Endothelial cell of umbilical vein (primary cell): ENCODE measurements around the gene ELOVL6. TPM values are rescaled to one million over a fixed set of nuclear protein-coding genes. Genes with fewer than 3 reads are reported as not detected.

Source experiments
- BruUV-seq: library from RNA; stranded (reverse); fragments of 400-500 nt; replicated peaks from 2 replicates; lab custom pipeline; 2021; lab: Mats Ljungman, UMichigan
- CTCF ChIA-PET: fragments of 300-600, 350-600 bp; sonication (Branson Sonifier 250); formaldehyde crosslinking; loops from one replicate; lab custom pipeline; 2021; ENCODE audit warnings: antibody characterized with exemption, inconsistent platforms; lab: Charles Lee
- POLR2A ChIA-PET: fragments of 300-600, 350-600 bp; sonication (Branson Sonifier 250); formaldehyde crosslinking; loops from one replicate; lab custom pipeline; 2021; ENCODE audit warnings: antibody characterized with exemption, inconsistent platforms; lab: Charles Lee
- DNase-seq: peaks from one replicate; pipeline ENCODE4 v3.0.0-alpha.2; 2011; ENCODE audit warnings: low read depth, low spot score
- FAIRE-seq: peaks from 2 replicates; lab custom pipeline; 2011; peaks lifted over from hg19 to GRCh38; lab: Jason Lieb, UNC
- H2AFZ ChIP-seq: 2 replicates; pipeline ENCODE4 v1.6.0; 2012; ENCODE audit warnings: low read depth, low read length, control low read depth, inconsistent platforms
- H3K27ac ChIP-seq: 2 replicates; pipeline ENCODE4 v1.5.1; 2011; ENCODE audit warnings: low read depth, mild to moderate bottlenecking, control low read depth, low read length, moderate library complexity; ENCODE audit not compliant: insufficient read depth
- H3K27me3 ChIP-seq, 2 experiments: 2 replicates each; pipeline versions ENCODE4 v1.6.0 to v1.6.1; 2011; ENCODE audit warnings: low read length in 2 of 2, mixed read lengths in 1 of 2; ENCODE audit not compliant: control insufficient read depth in 2 of 2, insufficient read depth in 2 of 2
- H3K36me3 ChIP-seq, 2 experiments: 2 replicates in 1 of 2; 3 replicates in 1 of 2; pipeline ENCODE4 v1.5.1; 2011; ENCODE audit warnings: low read length in 2 of 2, mild to moderate bottlenecking in 1 of 2, moderate library complexity in 1 of 2; ENCODE audit not compliant: control insufficient read depth in 2 of 2, insufficient read depth in 2 of 2; ENCODE audit errors: extremely low read depth in 1 of 2
- H3K4me1 ChIP-seq: 3 replicates; pipeline ENCODE4 v1.5.1; 2011; ENCODE audit warnings: mild to moderate bottlenecking, low read length; ENCODE audit not compliant: control insufficient read depth, insufficient read depth; ENCODE audit errors: extremely low read depth
- H3K4me2 ChIP-seq: 2 replicates; pipeline ENCODE4 v1.6.1; 2011; ENCODE audit warnings: low read length, control low read depth, mixed read lengths; ENCODE audit not compliant: insufficient read depth
- H3K4me3 ChIP-seq, 3 experiments: fragments of 200-600 bp in 1 of 3; sonication (generic), shearing (Covaris generic) in 1 of 3; replicated peaks in 1 of 3; 2 replicates each; pipeline ENCODE4 v1.5.1; 2011 to 2016; ENCODE audit warnings: control low read depth in 3 of 3, low read length in 3 of 3, mild to moderate bottlenecking in 2 of 3, inconsistent platforms in 1 of 3, low read depth in 1 of 3, moderate library complexity in 1 of 3; ENCODE audit not compliant: insufficient read depth in 1 of 3
- H3K79me2 ChIP-seq: 2 replicates; pipeline ENCODE4 v1.6.0; 2012; ENCODE audit warnings: low read length, inconsistent platforms; ENCODE audit not compliant: control insufficient read depth, insufficient read depth
- H3K9ac ChIP-seq: replicated peaks from 2 replicates; pipeline ENCODE3; 2011; ENCODE audit warnings: low read length, control low read depth; ENCODE audit not compliant: insufficient read depth; ENCODE audit errors: extremely low read depth
- H3K9me1 ChIP-seq: replicated peaks from 3 replicates; pipeline ENCODE4 v1.6.0; 2011; ENCODE audit warnings: mild to moderate bottlenecking, low read length; ENCODE audit not compliant: control insufficient read depth, insufficient read depth; ENCODE audit errors: extremely low read depth
- H3K9me3 ChIP-seq: replicated peaks from 2 replicates; pipeline ENCODE4 v1.5.1; 2012; ENCODE audit warnings: low read length, inconsistent platforms; ENCODE audit not compliant: control insufficient read depth, insufficient read depth
- H4K20me1 ChIP-seq: replicated peaks from 2 replicates; pipeline ENCODE3; 2011; ENCODE audit warnings: mild to moderate bottlenecking, low read length; ENCODE audit not compliant: control insufficient read depth, insufficient read depth; ENCODE audit errors: extremely low read depth
- EZH2 ChIP-seq: IDR thresholded peaks from 2 replicates; pipeline ENCODE4 v1.6.1; 2012; ENCODE audit warnings: borderline replicate concordance, low read depth, mild to moderate bottlenecking, moderate library complexity, low read length, inconsistent platforms; ENCODE audit not compliant: severe bottlenecking
- FOS ChIP-seq: IDR thresholded peaks from 2 replicates; pipeline ENCODE4 v1.6.1; 2011; ENCODE audit warnings: mild to moderate bottlenecking, low read length, moderate library complexity, borderline replicate concordance; ENCODE audit not compliant: insufficient read depth
- JUN ChIP-seq: IDR thresholded peaks from 2 replicates; pipeline ENCODE4 v1.6.1; 2011; ENCODE audit warnings: borderline replicate concordance, low read depth; ENCODE audit not compliant: insufficient read length, insufficient read depth
- MYC ChIP-seq: IDR thresholded peaks from one replicate; pipeline ENCODE4 v1.6.1; 2011; ENCODE audit warnings: mild to moderate bottlenecking, low read depth, low read length
- POLR2A ChIP-seq: IDR thresholded peaks from 2 replicates; pipeline ENCODE4 v1.6.1; 2012; ENCODE audit warnings: low read depth, mild to moderate bottlenecking, control low read depth, low read length
- dilution Hi-C: fragments of 300-500 bp; cut with MboI; formaldehyde crosslinking; loops from one replicate; pipeline ENCODE4 v1.15.0; 2019; ENCODE audit warnings: low sequenced_read_pairs; ENCODE audit not compliant: extremely low pct_ligation_motif_present
- intact Hi-C: fragments of 100-400 bp; cut with micrococcal nuclease; formaldehyde crosslinking; loops from one replicate; pipeline ENCODE4 v1.10.0; 2022
- polyA plus RNA-seq, 4 experiments: library from polyadenylated mRNA; depleted of rRNA in 3 of 4; stranded (reverse) in 3 of 4; unstranded in 1 of 4; fragments of >200 nt; gene quantifications; 2 replicates each; pipeline versions ENCODE4 v1.2.1 to v1.2.3, GENCODE V29; 2011 to 2012; ENCODE audit warnings: missing spikeins in 1 of 4
- total RNA-seq: library from RNA; stranded (reverse); gene quantifications from 2 replicates; pipeline ENCODE4 v1.2.3, GENCODE V29; 2021

Gene ELOVL6
- total and polyA plus RNA-seq, 2 donors (not counting 3 experiments of a cell fraction or from before 2014, with no cell fraction given): 6.4 to 26.1 TPM

- no peak overlapping the region for H3K4me3 ChIP-seq
- no peak overlapping the region for H3K9ac ChIP-seq
- no peak overlapping the region for H3K4me2 ChIP-seq
- peaks cover 0 to 6% of the 10 kb centered on the region in 2 experiments for H3K27me3 ChIP-seq
- H4K20me1 ChIP-seq: no peaks in the 10 kb centered on the region
- DNase-seq: no peak
- H2AFZ ChIP-seq: no peak overlapping the region
- dilution Hi-C loops: no loop called here
- no peaks in the 10 kb centered on the region for H3K79me2 ChIP-seq
- no peaks in the 10 kb centered on the region for H3K36me3 ChIP-seq
- ChIA-PET CTCF (interaction anchor here (1.1 to 19.1 kb wide), 6 partner anchors 9 to 578 kb away, joined by 3 to 527 read pairs (median 5); no protein-coding TSS in a partner anchor), POLR2A (no interaction called here)
- no peaks in the 10 kb centered on the region for H3K9me1 ChIP-seq
- BruUV-seq: no TSS peak
- no peaks in the 10 kb centered on the region for H3K9me3 ChIP-seq
- no peak for TF ChIP-seq EZH2
- TF ChIP-seq JUN: no peak
- TF ChIP-seq MYC: no peak
- TF ChIP-seq FOS: no peak
- no peak for TF ChIP-seq POLR2A
- intact Hi-C loops: loop anchor here (5.0 kb wide), 1 partner anchor 189 kb away; the partner anchor contains the start of gene ELOVL6
- FAIRE-seq: no peak
- no peaks in the 10 kb centered on the region for H3K4me1 ChIP-seq
- H3K27ac ChIP-seq: no peak overlapping the region
These were observed 189.9 kb downstream of the ELOVL6 start for GRCh38 chr4:110008540-110008939.

- ChIA-PET CTCF (interaction anchor here (1.2 to 19.1 kb wide), 6 partner anchors 191 to 579 kb away, joined by 5 to 527 read pairs (median 5); partner anchors contain the start of gene ELOVL6), POLR2A (no interaction called here)
- Histone ChIP-seq H3K9ac (no peak overlapping the region), H3K27ac (no peak overlapping the region), H3K27me3 (peaks cover 0 to 6% of the 10 kb centered on the region in 2 experiments), H3K4me1 (no peaks in the 10 kb centered on the region), H3K4me3 (no peak overlapping the region), H3K4me2 (no peak overlapping the region), H3K9me3 (no peaks in the 10 kb centered on the region), H3K79me2 (no peaks in the 10 kb centered on the region), H2AFZ (no peak overlapping the region), H3K9me1 (no peaks in the 10 kb centered on the region), H4K20me1 (no peaks in the 10 kb centered on the region), H3K36me3 (no peaks in the 10 kb centered on the region)
- dilution Hi-C loops: no loop called here
- no peak for TF ChIP-seq JUN
- TF ChIP-seq MYC: no peak
- DNase-seq (no peak), FAIRE-seq (no peak)
- BruUV-seq: no TSS peak
- intact Hi-C loops: loop anchor here (1.0 to 5.0 kb wide), 2 partner anchors 16 to 190 kb away; partner anchors contain the start of gene ELOVL6
These were observed 191.2 kb downstream of the ELOVL6 start for GRCh38 chr4:110007217-110007616.
